Stimulated activated CD4-positive, alpha-beta T cell treated with anti-CD3 and anti-CD28 coated beads, Interleukin-1b, Interleukin-23, amount 100 ng/mL, for 1 hour (primary cell): ENCODE measurements around the gene STYXL2.

Experiments used
- DNase-seq, 2 donors: peaks; one replicate each; pipeline ENCODE4 v3.0.0-alpha.2; 2020; ENCODE audit warnings: low read depth in 2 of 2

STYXL2 gene

DNA sequence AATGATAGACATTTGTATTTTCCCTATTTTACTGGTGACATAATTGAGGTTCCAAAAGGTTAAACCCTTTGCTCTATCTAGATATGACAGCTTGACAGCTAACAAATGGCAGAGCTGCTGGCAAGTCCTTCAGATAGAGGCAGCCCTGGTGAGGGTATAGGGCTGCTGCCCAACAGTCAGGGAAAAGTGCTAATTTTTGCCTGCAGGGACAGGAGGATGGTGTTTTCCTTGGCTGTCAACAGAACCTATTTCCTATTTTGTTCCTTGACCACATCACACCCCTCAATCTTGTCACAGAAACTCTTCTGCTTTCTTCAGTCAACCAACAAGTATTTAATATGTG, 16.0 kb upstream of the STYXL2 start:
- no peak for DNase-seq

DNA sequence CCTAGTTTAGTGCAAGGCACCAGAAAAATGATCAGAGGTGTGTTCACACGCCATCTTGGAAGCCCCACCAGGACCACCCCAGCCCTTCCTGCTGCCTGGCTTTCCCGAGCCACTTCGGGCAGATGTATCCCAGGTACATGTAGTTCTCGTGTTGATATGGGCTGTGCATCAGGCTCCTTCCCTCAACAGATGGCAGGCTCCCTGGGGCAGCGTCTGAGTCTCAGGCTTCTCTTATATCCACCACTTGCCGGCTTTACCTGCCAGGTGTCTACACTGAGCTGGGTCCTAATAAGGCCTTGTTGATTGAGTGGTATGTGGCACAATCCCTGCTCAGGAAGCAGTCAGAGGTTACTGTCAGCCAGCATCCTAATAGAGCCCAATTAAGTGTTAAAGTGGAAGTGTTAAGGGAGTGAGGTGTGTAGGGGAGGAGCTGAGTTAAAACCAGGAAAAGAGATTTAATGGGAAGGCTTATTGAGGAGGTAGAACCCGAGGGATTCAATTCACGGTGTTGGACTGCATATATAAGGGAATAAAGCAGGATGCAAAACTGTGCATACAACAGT, 12.2 kb upstream of the STYXL2 start:
- DNase-seq: no peak

DNA sequence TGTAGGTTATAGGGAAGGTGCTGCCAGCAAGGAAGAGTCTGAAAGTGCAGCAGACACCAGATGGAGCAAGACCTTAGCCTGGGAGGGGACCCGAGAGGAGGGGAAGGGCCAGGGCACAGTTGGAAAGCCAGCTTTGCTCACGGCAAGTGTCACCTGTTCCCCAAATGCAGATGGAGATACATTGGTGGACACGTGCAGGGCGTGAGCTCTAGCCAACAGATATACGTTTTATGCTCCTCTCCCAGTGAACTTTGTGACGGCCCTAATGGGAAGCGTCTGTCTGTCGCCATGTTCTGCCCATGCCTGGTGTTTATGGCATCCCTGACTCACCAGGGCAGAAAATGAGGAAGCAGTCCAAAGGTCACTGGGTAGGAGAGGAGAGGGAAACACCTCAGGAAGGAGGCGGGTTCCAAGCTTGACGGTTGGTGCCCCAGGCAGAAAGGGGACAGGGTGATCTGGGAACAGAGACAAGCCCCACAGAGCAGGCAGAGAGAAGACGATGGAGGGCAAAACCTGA, 11.3 kb upstream of the STYXL2 start:
- no peak for DNase-seq

DNA sequence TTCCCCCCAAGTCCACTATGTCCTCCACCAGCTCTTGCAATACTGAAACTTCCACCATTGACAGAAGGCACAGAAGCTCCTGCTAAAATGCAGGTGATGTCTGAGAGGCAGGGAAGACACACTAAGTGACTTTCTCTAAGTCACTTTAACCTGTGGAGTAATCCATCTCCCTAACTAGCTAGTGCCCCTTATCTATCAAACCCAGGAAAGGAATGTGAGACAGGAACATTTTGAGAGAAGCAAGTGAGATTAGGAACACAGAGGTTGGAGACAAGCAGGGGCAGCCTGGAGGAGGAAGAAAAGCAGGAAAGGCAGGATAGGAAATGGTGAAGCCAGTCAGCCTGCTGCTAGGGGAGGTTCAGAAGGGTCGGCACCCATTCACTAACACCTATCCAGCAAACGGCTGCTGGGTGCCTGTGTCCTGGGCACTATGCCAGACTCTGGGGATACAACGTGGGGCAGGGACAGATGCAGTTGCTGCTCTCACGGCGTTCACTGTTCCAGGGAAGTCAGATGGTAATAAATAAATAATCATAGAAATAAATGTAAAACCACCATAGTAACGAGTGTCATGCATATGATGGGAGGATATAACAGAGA, 10.7 kb upstream of the STYXL2 start:
- DNase-seq: no peak

DNA sequence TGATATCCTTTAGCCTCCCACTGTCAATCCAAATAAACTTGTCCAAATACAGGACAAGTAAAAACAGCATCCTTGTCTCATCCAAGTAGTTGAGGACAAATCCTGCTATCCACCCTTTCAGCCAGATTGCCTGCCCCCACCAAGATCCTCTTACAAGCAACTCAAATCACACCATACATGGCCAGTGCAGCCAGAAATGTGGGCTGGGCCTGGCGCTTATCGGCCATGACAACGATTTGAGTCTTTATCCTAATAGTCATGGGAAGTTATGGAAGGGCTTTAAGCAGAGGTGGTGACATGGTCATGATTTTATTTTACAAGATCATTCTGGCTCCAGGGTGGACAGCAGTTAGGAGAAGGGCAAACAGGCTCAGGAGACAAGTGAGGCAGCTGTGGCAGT, 10.0 kb upstream of the STYXL2 start:
- no peak for DNase-seq

DNA sequence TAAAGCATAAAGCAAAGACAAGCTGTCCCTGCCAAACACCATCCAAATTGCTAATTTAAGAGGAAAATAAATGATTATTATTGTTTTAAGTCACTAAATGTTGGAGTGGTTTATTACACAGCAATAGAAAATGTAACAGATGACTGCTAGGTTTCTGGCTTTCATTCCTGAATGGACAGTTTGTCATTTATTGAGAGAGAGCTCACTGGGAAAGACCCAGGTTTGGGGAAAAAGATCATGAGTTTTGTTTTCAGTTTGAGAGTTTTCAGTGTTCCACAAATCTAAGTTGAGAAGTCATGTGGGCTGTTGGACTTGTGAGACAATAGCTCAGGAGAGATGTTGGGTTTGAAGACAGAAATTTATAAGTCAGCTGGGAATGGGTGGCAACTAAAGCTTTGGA, 9.1 kb upstream of the STYXL2 start:
- no peak for DNase-seq

DNA sequence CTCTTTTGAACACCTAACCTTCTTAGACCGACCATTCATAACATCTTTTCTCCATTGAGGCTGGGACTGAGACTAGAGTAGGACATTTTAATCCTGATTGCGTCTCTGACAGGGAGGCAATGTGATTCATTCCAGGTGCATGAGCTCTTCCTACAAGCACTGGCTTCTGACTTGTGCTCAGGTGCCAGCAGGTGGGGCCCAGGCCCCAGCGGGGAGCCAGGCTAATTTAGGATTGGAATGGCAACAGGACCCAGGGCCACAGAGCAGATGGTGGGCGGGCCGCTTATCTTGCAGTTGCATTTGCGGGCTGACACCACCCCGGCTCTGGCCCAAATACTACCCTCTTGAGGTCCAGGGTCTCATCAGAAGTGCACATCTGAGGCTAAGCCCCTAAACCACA, 7.8 kb upstream of the STYXL2 start:
- no peak for DNase-seq

DNA sequence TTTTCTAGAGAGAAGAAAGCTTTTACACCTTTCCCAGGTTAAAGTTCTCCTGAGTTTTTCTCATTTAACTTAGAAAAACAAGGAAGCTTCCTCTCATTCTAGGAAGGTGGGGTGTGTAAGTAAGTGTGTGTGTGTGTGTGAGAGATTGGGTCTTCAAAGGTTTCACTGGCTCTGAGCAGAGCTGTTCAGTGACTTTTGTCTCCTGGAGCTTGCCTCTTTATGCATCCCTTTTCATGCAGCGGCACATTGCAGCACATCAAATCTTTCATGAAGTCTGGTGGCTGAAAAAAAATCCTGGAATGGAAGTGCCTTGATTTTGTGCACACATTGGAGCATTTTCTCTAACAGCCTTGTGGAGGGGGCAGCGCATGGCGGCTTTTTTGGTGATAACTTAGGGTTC, 7.1 kb upstream of the STYXL2 start:
- DNase-seq: no peak

DNA sequence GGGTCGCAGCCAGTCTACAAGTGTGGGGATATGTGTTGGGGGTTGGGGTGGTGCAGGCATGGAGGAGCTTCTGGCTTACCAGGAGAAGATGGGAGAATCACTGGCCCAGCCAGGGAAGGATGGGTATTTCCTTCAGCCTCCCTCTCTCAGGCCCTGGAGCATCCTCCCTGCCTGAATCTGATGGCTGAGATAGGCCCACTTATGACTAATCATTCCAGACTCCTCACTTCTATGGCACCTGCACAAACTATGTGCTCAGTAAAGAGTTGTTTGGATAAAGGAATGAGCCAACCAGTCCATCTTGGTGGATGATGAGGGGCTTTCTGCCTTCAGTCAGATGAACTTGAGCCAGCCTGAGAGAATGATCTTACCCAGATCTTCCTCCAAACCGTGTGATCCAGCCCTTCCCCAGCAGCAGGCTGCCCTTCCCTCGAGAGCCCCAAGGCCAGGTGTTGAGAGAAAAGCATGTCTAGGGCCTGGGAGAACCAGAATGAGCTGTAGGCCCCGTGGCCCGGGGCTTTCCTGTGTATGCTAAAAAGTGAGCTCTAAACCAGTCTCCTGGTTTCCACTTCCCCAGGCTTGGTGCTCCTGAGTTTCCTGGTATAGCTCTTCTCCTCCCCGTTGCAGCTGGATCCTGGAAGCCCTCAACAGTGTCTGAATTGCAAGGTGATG, 5.0 kb upstream of the STYXL2 start:
- no peak for DNase-seq

DNA sequence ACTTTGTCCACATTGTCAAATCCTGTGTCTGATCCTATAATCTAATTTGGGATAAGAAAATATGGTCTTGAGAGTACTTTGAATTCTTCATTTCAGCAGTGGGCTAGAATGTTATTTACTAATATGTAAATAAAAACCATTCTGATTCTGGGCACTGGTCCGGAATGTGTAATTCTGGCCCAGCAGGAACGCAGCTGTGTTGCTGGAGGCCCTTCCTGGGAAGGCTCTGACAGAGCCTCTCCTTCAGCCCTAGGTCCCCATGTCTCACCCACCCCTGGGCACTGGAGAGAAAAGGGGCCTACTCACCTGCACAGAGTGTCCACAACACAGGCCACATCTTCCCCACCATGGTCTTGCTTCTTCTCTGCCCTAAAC, 3.9 kb upstream of the STYXL2 start:
- DNase-seq: no peak

DNA sequence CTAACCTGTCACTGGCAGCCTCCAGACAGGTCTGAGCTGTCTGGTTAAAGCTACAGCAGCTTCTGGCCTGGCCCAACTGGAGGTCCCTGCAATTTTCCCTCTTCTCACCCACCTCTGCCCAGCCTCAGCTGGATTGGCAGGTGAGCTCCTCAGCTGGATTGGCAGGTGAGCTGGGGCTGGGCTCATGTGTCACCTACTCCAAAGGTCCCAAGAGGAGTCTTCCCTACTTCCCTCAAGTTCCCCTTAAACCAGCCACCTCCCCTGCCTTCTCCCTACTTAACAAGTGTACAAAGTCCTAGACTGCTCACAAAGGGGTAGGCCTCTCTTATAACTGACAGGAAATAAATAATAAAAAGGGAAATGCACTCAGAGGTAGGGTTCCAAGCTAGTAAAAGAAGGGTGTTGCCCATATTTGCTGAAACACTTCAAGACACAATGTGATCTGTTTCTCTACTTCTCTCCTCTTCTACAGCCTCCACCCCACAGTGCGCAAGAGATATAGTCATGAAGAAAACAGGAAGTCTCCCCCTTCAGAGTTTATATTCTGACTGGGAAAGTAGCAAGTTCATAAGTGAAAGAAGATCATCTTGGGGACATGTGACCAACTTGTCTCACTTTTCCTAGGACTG, 3.4 kb upstream of the STYXL2 start, which contains the start of gene GPA33:
TSS of gene GPA33 (minus strand) at position 64 of the 629 bp plus-strand sequence. CDS start 90 bp downstream, outside the sequence.
- no peak for DNase-seq

DNA sequence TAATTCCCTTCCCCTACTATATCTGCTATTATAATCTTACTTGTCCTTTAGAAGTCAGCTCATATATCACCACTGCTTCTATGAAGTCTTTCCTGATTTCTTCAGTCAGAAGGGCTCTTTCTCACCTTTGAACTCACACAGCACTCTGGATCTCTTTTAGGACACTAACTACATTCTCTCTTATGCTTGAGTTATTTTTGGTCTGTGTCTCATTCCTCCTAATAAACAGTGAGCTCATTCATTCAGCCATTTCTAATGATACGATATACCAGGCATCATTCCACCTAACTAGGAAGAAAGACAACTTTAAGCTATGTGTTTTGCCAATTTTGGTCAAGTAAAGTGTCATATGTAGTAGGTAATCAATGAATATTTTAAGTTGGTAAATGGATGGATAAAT, 1.2 kb upstream of the STYXL2 start:
- DNase-seq: no peak

DNA sequence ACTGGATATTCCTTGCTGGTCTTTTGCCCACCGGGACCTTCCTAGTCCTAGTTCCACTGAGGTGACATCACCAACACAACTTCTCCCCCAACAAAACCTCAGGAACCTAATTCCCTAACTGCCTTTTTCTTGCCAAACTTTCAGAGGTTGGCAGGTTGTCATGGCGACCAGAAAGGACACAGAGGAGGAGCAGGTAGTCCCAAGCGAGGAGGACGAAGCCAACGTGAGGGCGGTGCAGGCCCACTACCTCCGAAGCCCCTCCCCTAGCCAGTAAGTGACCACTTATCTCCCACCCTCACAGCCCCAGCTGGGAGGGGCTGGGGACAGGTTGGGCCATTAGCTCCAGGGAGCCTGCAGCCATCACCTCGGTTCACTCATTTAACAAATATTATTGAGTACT, 815 bp downstream of the STYXL2 start:
- no peak for DNase-seq

DNA sequence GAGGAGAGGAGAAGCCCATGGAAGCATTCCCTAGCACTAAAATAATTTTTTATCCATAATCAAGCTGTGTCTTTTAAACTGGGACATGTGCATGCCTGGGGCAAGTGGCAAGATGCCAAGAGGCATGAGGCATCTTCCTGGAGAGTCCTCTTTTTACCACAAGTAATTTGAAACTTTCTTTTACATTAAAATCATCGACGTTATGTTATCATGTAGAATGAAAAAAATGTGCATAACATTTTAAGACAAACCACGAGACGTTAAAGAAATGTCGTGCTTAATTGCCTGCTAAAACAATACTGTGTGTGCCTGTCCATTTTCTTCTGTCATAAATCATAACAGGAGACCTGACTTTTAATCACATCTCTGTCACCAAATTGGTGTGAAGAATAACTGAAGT, 1.5 kb downstream of the STYXL2 start:
- no peak for DNase-seq

DNA sequence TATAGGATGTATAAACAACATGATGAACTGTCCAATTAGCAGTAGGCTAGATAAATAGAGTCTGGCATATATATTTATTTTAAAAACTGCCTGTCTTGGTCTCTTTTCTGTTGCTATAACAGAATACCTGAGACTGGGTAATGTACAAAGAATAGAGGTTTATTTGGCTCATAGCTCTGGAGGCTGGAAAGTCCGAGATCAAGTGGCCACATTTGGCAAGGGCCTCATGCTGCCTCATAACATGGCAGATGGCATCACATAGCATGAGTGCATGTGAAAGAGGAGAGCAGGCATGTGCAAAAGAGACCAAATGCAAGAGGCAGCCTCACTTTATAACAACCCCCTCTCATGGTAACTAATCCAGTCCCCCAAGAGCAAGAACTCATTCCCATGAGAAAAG, 6.0 kb downstream of the STYXL2 start:
- no peak for DNase-seq

DNA sequence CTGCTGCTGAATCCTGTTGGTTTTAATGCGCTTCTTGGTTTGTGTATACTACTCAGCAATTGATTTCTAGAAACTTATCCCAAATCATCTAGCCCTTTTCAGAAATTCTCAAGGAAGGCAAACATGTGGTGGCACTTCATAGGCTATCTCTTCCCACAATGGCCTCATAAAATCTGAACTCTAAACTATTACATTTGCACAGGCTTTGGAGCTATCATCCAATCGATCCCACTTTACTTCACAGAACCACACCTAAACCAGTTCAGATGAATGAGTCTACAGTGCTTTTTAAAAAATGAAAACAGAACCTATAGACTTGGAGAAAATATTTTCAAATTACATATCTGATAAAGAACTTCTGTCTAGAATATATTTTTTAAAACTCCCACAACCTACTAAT, 6.9 kb downstream of the STYXL2 start:
- DNase-seq: no peak

DNA sequence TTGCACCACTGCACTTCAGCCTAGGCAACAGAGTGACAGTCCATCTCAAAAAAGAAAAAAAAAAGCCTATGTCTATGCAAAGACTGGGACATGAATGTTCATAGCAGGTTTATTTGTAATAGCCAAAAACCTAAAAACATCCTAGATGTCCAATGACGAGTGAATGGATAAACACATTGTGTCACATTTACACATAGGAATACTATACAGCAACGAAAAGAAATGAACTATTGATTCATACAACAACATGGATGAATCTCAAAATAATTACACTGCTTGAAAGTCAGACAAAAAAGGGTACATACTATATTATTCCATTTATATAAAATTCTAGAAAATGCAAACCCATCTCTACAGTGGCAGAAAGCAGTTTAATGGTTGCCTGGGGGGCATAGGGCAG, 7.9 kb downstream of the STYXL2 start:
- DNase-seq: no peak

DNA sequence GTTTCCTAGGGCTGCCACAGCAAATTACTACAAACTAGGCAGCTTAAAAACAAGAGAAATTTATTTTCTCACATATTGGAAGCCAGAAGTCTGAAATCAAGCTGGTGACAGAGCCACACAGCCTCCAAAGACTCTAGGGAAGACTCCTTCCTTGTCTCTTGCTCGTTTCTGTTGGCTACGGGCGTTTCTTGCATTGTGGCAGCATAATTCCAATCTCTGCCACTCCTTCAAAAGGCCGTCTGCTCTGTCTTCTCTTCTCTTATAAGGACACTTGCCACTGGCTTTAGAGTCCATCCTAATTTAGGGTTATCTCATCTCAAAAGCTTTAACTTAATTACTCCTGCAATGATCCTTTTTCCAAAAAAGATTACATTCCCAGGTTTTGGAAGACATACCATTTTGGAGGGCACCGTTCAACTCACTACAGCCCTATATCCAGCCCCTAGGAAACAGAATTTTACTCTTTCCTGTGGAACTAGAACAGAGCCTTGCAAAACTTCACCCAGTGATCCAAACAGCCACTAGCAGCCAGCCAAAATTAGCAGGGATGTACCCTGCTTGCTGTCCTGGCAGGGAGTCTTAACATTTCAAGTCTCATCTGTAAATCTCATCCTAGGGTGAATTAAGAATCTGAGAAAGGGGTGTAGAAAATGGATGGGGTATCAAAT, 9.2 kb downstream of the STYXL2 start:
- no peak for DNase-seq

DNA sequence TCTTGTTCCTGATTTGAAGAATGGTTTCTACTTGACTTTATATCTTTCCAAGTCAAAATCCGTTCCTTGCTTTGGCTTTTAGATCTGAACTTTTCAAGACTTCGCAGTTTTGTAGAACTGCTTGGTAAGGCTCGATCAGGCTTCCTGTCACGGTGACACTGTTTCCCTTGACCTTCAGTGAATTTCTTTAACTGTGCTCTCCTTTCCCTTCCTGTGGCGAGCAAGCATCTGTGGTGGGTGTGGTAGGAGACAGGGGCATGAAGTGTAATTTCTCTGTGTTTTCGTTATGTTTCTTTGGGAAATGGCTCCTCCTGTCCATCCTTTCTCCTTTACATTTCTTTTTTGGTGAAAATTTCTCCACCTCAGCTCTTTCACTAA, 10.4 kb downstream of the STYXL2 start:
- no peak for DNase-seq

DNA sequence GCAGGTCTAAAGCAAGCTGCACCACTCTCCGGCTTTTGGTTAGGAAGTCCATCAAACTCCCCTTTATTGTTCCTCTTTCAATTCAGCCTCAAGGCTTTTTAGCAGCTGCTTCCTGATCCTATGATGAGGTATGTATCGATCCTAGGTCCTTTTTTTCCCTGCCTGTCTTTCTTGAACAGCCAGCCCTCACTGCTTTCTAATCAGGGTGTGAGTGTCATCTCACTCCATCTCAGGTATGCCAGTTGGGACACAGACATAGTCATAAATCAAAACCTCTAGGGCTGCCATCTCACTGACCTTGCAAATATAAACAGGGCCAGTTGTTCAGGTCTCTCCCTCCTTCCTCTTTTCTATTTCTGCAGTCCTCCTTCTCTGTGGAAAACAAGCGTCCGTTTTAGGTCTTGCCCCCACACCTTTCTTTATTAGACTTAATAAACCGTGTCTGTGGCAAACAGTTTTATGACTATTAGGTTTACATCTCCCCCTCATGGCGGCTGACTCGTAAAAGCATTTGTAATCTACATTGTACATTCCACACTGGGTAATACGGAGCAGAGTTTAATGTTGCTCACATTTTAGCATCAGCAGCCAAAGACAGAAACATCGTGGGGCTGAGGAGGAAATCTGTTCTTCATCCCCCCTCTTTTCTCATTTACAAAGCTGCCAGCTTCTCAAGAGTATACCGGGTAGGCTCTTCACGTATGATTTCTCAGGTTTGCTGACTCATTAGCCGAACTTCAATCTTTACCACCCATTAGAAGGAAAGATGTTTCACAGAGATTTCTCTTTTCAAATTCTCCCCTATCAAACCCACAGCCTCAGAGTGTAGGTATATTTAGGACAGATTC, 11.6 kb downstream of the STYXL2 start:
- DNase-seq: no peak

DNA sequence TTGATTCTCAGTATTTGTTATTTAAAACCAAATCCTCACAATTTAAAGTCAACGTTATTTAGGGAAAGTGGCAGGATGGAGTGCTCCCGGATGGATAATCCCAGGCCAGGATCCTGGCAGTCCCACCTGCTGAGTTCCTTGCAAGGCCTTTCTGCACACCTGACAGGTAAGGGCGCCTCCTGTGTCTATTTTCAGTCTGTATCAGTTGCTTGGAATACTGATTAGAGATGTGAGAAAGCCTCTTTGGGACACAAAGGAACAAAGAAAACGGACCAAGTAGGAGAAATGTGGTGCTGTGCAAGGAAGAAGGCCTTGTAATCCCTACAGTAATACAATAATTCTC, 12.2 kb downstream of the STYXL2 start:
- DNase-seq: no peak

DNA sequence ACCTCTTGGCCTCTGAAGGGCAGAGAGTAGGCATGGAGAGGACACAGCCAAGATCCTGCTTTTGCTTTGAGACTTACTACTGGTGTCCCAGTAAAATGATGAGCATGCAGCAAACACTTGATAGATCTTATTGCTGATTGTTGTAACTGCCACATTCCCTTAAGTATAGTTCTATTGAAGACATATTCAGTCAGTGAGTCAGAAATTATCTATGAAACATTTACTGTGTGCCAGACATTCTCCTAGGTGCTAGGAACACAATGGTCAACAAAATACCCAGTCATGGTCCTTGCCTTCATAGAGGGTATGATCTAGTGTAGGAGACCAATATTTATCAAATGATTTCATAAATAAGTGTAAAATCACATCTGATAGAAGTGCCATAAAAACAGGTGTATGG, 13.6 kb downstream of the STYXL2 start:
- no peak for DNase-seq
